ENCODE measurements around the gene MSI2. TPM values are rescaled to one million over a fixed set of nuclear protein-coding genes. Genes with fewer than 3 reads are reported as not detected.

Gene MSI2
- total RNA-seq, 1 donor from 2014 or later, result 181 TPM

- H3K4me3 Mint-ChIP-seq (ENCODE audit: low read depth), result no peak overlapping the region
- H3K4me1 Mint-ChIP-seq (ENCODE audit: low read depth), result peaks cover 21% of the 10 kb centered on the region
- H3K36me3 Mint-ChIP-seq (ENCODE audit: low read depth), result no peaks in the 10 kb centered on the region
- no peaks in the 10 kb centered on the region for H3K27me3 Mint-ChIP-seq (ENCODE audit: low read depth)
- DNase-seq (ENCODE audit: low spot score), result no peak
- intact Hi-C loops (cut with micrococcal nuclease), result no loop called here
- no peaks in the 10 kb centered on the region for H3K9me3 Mint-ChIP-seq
- H3K27ac Mint-ChIP-seq, result no peak overlapping the region
These were observed 282.6 kb downstream of the MSI2 start for GRCh38 chr17:57538736-57539456.

GRCh38 chr17:57539529-57540301 lies 283.4 kb downstream of the MSI2 start:
- peaks cover 25% of the 10 kb centered on the region for H3K4me1 Mint-ChIP-seq (ENCODE audit: low read depth)
- H3K27me3 Mint-ChIP-seq (ENCODE audit: low read depth), result no peaks in the 10 kb centered on the region
- H3K4me3 Mint-ChIP-seq (ENCODE audit: low read depth), result no peak overlapping the region
- no peaks in the 10 kb centered on the region for H3K36me3 Mint-ChIP-seq (ENCODE audit: low read depth)
- no peak for DNase-seq (ENCODE audit: low spot score)
- H3K27ac Mint-ChIP-seq, result no peak overlapping the region
- H3K9me3 Mint-ChIP-seq, result no peaks in the 10 kb centered on the region
- intact Hi-C loops (cut with micrococcal nuclease), result no loop called here

GRCh38 chr17:57540596-57540995 lies 284.3 kb downstream of the MSI2 start:
- H3K4me3 Mint-ChIP-seq (ENCODE audit: low read depth), result no peak overlapping the region
- no peaks in the 10 kb centered on the region for H3K27me3 Mint-ChIP-seq (ENCODE audit: low read depth)
- H3K27ac Mint-ChIP-seq, result no peak overlapping the region
- DNase-seq (ENCODE audit: low spot score), result no peak
- intact Hi-C loops (cut with micrococcal nuclease), result no loop called here
- H3K9me3 Mint-ChIP-seq, result no peaks in the 10 kb centered on the region
- peaks cover 25% of the 10 kb centered on the region for H3K4me1 Mint-ChIP-seq (ENCODE audit: low read depth)
- no peaks in the 10 kb centered on the region for H3K36me3 Mint-ChIP-seq (ENCODE audit: low read depth)

GRCh38 chr17:57541049-57541448 lies 284.7 kb downstream of the MSI2 start:
- Mint-ChIP-seq H3K27me3 (ENCODE audit: low read depth) (no peaks in the 10 kb centered on the region), H3K4me1 (ENCODE audit: low read depth) (peaks cover 25% of the 10 kb centered on the region), H3K4me3 (ENCODE audit: low read depth) (no peak overlapping the region), H3K36me3 (ENCODE audit: low read depth) (no peaks in the 10 kb centered on the region), H3K9me3 (no peaks in the 10 kb centered on the region), H3K27ac (no peak overlapping the region)
- no peak for DNase-seq (ENCODE audit: low spot score)
- intact Hi-C loops (cut with micrococcal nuclease), result no loop called here

- H3K36me3 Mint-ChIP-seq (ENCODE audit: low read depth), result no peaks in the 10 kb centered on the region
- H3K4me3 Mint-ChIP-seq (ENCODE audit: low read depth), result no peak overlapping the region
- H3K27me3 Mint-ChIP-seq (ENCODE audit: low read depth), result no peaks in the 10 kb centered on the region
- intact Hi-C loops (cut with micrococcal nuclease), result no loop called here
- H3K27ac Mint-ChIP-seq, result no peak overlapping the region
- H3K4me1 Mint-ChIP-seq (ENCODE audit: low read depth), result peaks cover 28% of the 10 kb centered on the region
- no peak for DNase-seq (ENCODE audit: low spot score)
- H3K9me3 Mint-ChIP-seq, result no peaks in the 10 kb centered on the region
These were observed 285.4 kb downstream of the MSI2 start for GRCh38 chr17:57541472-57542394.

GRCh38 chr17:57542510-57542909 lies 286.2 kb downstream of the MSI2 start:
- Mint-ChIP-seq H3K4me1 (ENCODE audit: low read depth) (peaks cover 33% of the 10 kb centered on the region), H3K36me3 (ENCODE audit: low read depth) (no peaks in the 10 kb centered on the region), H3K27ac (no peak overlapping the region), H3K9me3 (no peaks in the 10 kb centered on the region), H3K4me3 (ENCODE audit: low read depth) (no peak overlapping the region), H3K27me3 (ENCODE audit: low read depth) (no peaks in the 10 kb centered on the region)
- intact Hi-C loops (cut with micrococcal nuclease), result no loop called here
- no peak for DNase-seq (ENCODE audit: low spot score)

- Mint-ChIP-seq H3K36me3 (ENCODE audit: low read depth) (no peaks in the 10 kb centered on the region), H3K27ac (no peak overlapping the region), H3K27me3 (ENCODE audit: low read depth) (no peaks in the 10 kb centered on the region), H3K4me3 (ENCODE audit: low read depth) (no peak overlapping the region), H3K4me1 (ENCODE audit: low read depth) (peaks cover 32% of the 10 kb centered on the region), H3K9me3 (no peaks in the 10 kb centered on the region)
- intact Hi-C loops (cut with micrococcal nuclease), result no loop called here
- no peak for DNase-seq (ENCODE audit: low spot score)
These were observed 286.9 kb downstream of the MSI2 start for GRCh38 chr17:57543230-57543629.

GRCh38 chr17:57544401-57544800 lies 288.1 kb downstream of the MSI2 start:
- Mint-ChIP-seq H3K4me1 (ENCODE audit: low read depth) (peaks cover 34% of the 10 kb centered on the region), H3K4me3 (ENCODE audit: low read depth) (no peak overlapping the region), H3K27ac (no peak overlapping the region), H3K27me3 (ENCODE audit: low read depth) (no peaks in the 10 kb centered on the region), H3K36me3 (ENCODE audit: low read depth) (no peaks in the 10 kb centered on the region), H3K9me3 (no peaks in the 10 kb centered on the region)
- DNase-seq (ENCODE audit: low spot score), result no peak
- intact Hi-C loops (cut with micrococcal nuclease), result no loop called here

GRCh38 chr17:57544834-57545463 lies 288.6 kb downstream of the MSI2 start:
- intact Hi-C loops (cut with micrococcal nuclease), result no loop called here
- Mint-ChIP-seq H3K4me1 (ENCODE audit: low read depth) (peaks cover 34% of the 10 kb centered on the region), H3K4me3 (ENCODE audit: low read depth) (no peak overlapping the region), H3K27ac (no peak overlapping the region), H3K36me3 (ENCODE audit: low read depth) (no peaks in the 10 kb centered on the region), H3K27me3 (ENCODE audit: low read depth) (no peaks in the 10 kb centered on the region), H3K9me3 (no peaks in the 10 kb centered on the region)
- DNase-seq (ENCODE audit: low spot score), result no peak

GRCh38 chr17:57545731-57546342 lies 289.5 kb downstream of the MSI2 start:
- H3K9me3 Mint-ChIP-seq, result no peaks in the 10 kb centered on the region
- H3K4me1 Mint-ChIP-seq (ENCODE audit: low read depth), result peaks cover 32% of the 10 kb centered on the region
- no peak overlapping the region for H3K27ac Mint-ChIP-seq
- intact Hi-C loops (cut with micrococcal nuclease), result no loop called here
- H3K27me3 Mint-ChIP-seq (ENCODE audit: low read depth), result no peaks in the 10 kb centered on the region
- DNase-seq (ENCODE audit: low spot score), result no peak
- H3K4me3 Mint-ChIP-seq (ENCODE audit: low read depth), result no peak overlapping the region
- no peaks in the 10 kb centered on the region for H3K36me3 Mint-ChIP-seq (ENCODE audit: low read depth)

GRCh38 chr17:57548421-57549410 lies 292.4 kb downstream of the MSI2 start:
- no peaks in the 10 kb centered on the region for H3K9me3 Mint-ChIP-seq
- H3K36me3 Mint-ChIP-seq (ENCODE audit: low read depth), result no peaks in the 10 kb centered on the region
- no peak overlapping the region for H3K4me3 Mint-ChIP-seq (ENCODE audit: low read depth)
- H3K27me3 Mint-ChIP-seq (ENCODE audit: low read depth), result no peaks in the 10 kb centered on the region
- DNase-seq (ENCODE audit: low spot score), result no peak
- H3K4me1 Mint-ChIP-seq (ENCODE audit: low read depth), result peaks cover 24% of the 10 kb centered on the region
- no peak overlapping the region for H3K27ac Mint-ChIP-seq
- intact Hi-C loops (cut with micrococcal nuclease), result no loop called here

Measured in activated T-helper 2 cell treated with anti-CD3 and anti-CD28 coated beads, Interferon-gamma antibody, Interleukin-2, Interleukin-4, amounts not matched to agents 10 μg/mL and 5 μg/mL and 100 μg/mL, durations not matched to agents 14 hours and 24 hours and 36 hours (primary cell).